GM21717 (cell line): ENCODE results near the gene INSYN2B.

Experiments
- ATAC-seq: cut with Tn5 transposase; IDR thresholded peaks from one replicate; pipeline ENCODE4 v1.9.1; 2021; ENCODE audit warnings: mild to moderate bottlenecking, moderate library complexity; ENCODE audit not compliant: unreplicated experiment

The INSYN2B gene

DNA sequence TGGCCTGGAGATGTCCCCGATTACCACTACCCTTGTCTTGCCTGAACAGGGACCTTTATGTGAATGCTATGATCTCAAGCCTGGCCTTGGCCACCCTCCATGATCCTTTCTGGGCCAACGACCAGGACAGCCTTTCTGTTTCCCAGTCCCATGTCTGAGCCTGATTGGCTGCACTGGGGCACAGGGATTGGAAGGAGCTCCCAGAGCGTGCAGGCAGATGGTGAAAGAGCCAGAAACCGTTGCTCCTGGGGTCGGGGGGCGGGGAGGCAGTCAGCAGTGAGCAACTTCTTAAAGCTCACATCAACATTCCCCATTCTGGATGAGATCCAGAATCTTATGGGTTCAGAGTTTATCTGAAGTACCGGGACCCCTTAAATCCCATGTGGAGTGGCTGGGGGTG, 84.4 kb downstream of the INSYN2B start:
- no peak for ATAC-seq

DNA sequence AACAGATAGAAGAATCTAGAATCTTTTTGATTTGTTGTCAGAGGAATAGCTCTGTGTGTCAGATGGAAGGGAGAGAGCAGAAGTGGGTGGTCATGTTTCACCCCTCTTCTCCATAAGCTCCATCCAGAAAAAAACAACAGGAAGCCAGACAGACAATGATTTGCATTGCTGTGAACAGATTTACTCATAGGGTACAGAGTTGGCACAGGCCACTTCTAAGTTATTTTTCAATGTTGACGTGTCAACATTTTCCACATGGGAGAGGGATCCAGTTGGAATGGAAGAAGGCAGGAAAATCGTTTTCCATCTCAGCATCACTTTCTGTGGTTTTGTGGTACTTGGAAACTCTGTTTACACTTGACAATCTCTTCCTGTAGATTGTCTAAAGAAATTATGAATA, 86.7 kb downstream of the INSYN2B start:
- ATAC-seq, result no peak

DNA sequence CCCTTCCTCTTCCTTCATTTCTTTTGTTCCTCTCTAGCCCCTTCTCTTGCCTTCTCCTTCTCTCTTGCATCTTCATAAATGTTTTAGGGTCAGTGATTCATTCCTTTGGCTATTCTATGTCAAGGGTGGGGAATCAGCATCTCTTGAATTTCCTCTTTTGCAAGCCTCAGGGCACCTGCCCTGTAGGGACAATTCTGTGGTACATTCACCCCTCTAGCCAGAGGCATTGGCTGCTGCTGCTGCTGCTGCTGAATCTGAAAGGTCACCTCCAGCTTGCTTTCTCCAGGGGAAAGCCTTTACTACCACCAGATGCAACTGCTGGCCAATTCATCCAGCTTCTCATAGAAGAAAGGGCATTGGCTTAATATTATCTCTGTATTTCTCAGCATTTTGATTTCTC, 87.3 kb downstream of the INSYN2B start:
- ATAC-seq, result no peak

GRCh38 chr5:169889572-169889971, 90.7 kb downstream of the INSYN2B start:
- ATAC-seq, result no peak

DNA sequence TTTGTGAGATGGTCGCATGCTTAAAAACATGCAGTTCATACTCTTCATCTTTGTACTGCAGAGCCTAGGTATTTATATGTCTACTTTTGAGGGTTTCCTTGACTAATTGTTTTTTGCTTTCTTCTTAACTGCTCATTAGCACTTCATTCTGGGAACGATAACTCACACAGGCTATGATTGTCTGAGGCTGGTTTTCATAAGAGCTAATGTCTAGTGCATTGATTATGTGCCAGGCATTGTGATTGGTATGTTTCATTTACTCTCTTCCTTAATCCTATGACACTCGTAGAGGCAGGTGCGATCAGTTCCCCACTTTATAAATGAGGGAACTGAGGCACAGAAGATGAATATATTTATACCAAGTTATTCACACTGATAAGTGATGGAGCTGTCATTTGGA, 93.6 kb downstream of the INSYN2B start:
- ATAC-seq, result no peak

DNA sequence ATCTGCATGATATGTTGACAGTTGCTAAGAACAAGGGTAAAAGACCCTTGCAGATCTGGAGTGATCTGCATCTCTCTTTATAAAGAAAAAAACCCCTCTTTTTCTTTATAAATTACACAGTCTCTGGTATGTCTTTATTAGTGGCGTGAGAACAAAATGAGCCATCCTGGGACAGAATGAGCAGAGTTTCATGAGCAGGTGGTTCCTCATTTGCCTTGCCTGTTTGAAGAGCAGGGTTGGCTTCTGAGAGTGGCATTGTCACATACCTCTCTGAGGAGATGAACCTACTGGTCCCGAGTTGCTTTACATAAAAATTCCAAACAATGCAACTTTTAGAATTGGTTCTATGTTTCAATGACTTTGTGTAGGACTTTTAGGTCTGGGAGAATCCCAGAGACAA, 94.3 kb downstream of the INSYN2B start:
- ATAC-seq, result no peak

GRCh38 chr5:169881702-169882303, 98.5 kb downstream of the INSYN2B start:
- ATAC-seq, result no peak

DNA sequence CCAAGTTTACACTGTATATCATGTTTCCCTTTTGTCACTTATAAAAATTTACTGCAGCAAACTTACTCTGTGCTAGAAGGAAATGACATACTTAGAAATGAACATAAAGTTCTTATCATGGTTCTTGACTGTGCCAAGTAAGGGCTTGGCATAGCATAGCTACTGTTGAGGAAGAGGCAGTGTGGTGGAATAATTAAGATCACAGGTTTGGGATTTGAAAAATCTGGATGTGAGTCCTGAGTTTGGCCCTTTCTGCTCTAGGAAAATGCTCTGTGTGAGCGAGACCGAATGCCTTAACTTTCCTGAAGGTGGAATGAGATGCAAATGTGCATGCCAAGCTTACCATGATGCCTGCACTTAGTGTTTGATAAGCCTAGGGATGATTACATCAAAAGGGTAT, 99.5 kb downstream of the INSYN2B start:
- ATAC-seq, result no peak

GRCh38 chr5:169880012-169880663, 100.2 kb downstream of the INSYN2B start:
- no peak for ATAC-seq

GRCh38 chr5:169876386-169876785, 103.9 kb downstream of the INSYN2B start:
- ATAC-seq, result no peak

DNA sequence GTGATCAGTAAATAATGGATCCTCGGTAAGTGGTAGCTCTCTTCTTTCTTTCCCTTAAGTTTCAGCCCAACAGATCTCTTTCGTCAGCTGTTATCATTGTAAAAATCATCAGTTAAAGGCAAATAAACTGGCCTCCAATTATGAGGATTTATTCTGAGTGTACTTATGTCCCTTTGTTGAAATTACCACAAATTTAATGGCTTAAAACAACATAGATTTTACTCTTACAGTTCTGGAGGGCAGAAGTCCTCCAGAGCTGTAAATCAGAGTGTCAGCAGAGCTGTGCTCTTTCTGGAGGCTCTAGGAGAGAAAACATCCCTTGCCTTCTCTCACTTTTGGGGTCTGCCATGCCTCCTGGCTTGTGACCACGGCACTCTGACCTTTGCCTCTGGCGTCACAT, 104.6 kb downstream of the INSYN2B start:
- ATAC-seq, result no peak

DNA sequence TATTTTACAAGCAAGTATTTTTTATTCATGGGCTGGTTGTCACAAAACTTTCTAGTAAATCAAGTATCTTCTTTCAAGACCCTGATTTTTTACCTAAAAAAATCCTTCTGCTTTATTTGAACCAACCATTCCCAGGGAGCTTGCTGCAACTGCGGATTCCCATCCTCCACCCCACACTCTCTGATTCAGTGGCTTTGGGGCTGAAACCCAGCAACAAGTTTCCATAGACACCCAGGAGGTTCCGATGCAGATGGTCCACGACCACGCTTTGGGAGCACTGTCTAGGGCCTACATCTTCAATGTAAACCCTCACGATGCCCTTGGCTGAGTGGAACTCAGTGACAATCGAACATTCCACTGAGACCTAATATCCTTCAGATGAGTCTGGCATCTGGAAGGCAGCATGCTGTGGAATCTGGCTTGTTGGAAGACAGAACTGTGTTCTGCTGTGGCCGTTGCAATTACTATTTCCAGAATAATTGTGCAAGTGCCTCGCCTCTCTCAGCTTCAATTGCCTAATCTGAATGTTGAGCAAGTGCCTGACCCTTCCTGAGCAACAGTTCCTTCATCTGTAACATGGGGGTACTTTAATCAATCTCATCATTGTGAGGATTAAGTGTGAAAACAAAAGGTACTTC, 105.1 kb downstream of the INSYN2B start:
- ATAC-seq, result no peak

DNA sequence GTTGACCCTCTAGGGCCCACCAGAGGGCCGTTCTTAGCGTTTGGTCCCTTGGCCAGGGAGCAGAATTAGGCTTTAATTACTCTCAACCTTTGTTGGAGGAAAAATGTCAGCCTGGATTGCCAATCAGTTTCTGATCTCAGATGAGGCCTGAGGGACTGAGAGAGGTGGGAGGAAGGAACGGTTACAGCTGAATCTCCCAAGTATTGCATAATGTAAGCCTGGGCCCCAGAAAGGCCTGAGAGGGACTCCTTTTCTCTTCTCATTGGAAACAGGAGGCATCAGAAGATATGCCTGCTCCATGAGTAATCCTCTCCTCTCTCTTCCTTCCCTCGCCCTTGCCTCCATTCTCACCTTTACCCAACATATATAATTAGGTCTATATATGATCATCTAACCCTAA, 105.7 kb downstream of the INSYN2B start:
- ATAC-seq, result no peak

- ATAC-seq, result no peak
Measured at GRCh38 chr5:169873642-169874041, 106.7 kb downstream of the INSYN2B start.

GRCh38 chr5:169871826-169872490, 108.3 kb downstream of the INSYN2B start:
- ATAC-seq, result no peak

GRCh38 chr5:169870211-169870610, 110.1 kb downstream of the INSYN2B start:
- ATAC-seq, result no peak

- ATAC-seq, result no peak
Measured at GRCh38 chr5:169869066-169869465, 111.2 kb downstream of the INSYN2B start.

GRCh38 chr5:169867347-169867746, 112.9 kb downstream of the INSYN2B start:
- no peak for ATAC-seq

GRCh38 chr5:169864483-169864882, 115.8 kb downstream of the INSYN2B start:
- ATAC-seq, result no peak

- ATAC-seq, result no peak
Measured at GRCh38 chr5:169862391-169862811, 117.9 kb downstream of the INSYN2B start.

DNA sequence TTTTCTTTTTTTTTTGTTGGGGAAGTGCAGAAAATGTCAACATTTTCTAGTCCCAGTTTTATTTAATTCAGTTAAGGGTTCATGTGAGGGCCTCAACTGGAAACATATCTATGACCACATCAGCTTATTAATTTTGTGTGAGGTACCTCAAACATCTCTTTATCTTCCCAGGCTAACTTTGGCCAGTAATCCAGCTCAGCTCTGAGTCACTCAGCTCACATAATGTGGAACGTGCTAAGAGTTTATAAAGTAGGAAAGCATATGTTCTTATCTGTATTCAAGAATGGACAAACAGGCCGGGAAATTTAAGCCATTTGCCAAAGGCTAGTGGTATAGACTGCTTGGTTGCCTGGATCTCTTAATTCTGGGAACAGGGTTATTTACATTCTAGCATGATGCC, 118.4 kb downstream of the INSYN2B start:
- no peak for ATAC-seq

DNA sequence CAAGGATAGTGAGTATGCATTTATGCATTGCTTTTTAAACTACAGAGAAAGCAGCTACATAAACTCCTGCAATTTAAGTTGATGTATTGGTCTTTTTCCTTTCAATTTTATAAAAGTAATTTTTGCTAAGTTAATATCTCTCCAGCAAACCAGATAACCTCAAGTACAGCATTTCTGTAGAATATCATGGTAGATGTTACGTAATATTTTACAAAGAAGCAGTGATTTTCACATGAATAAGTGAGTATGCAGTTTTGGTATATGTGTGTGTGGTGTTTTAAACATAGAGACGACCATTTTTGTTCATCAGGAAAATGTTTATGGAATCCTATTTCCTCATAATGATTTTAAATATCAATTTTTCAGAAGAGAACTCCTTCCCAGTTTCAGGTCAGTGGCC, 118.9 kb downstream of the INSYN2B start:
- no peak for ATAC-seq
